NCI-H146 (cell line): ENCODE measurements around the gene PCNT.
"Not testable (repeated sequence)": the region's sequence is repeated elsewhere in the genome, so short reads cannot be mapped to it uniquely, and the experiment has no call there.

Source experiments
- DNase-seq: peaks from one replicate; lab custom pipeline; 2025; lab: John Stamatoyannopoulos, UW

The PCNT gene

GRCh38 chr21:46356494-46357334, 32.8 kb downstream of the PCNT start:
- no peak for DNase-seq

- DNase-seq: no peak
These were observed 33.3 kb downstream of the PCNT start for GRCh38 chr21:46357335-46357604.

GRCh38 chr21:46357684-46358425, 33.9 kb downstream of the PCNT start:
- no peak for DNase-seq

- DNase-seq: no peak
These were observed 37.2 kb downstream of the PCNT start for GRCh38 chr21:46361176-46361575.

GRCh38 chr21:46361935-46362334, 38.0 kb downstream of the PCNT start:
- DNase-seq: no peak

GRCh38 chr21:46362946-46363345, 39.0 kb downstream of the PCNT start:
- DNase-seq: no peak

GRCh38 chr21:46363698-46364097, 39.7 kb downstream of the PCNT start:
- no peak for DNase-seq

GRCh38 chr21:46366091-46366490, 42.1 kb downstream of the PCNT start:
- DNase-seq: no peak

- DNase-seq: no peak
These were observed 42.6 kb downstream of the PCNT start for GRCh38 chr21:46366561-46366960.

- DNase-seq: no peak
These were observed 43.0 kb downstream of the PCNT start for GRCh38 chr21:46366966-46367365.

GRCh38 chr21:46368533-46369285, 44.8 kb downstream of the PCNT start:
- no peak for DNase-seq

- DNase-seq: no peak
These were observed 45.7 kb downstream of the PCNT start for GRCh38 chr21:46369520-46370235.

- DNase-seq: no peak
These were observed 47.5 kb downstream of the PCNT start for GRCh38 chr21:46371204-46372013.

GRCh38 chr21:46372014-46372485, 48.1 kb downstream of the PCNT start:
- no peak for DNase-seq

- not testable (repeated sequence) for DNase-seq
These were observed 49.0 kb downstream of the PCNT start for GRCh38 chr21:46372947-46373346.

GRCh38 chr21:46374761-46375389, 50.9 kb downstream of the PCNT start:
- DNase-seq: no peak

- DNase-seq: no peak
These were observed 51.7 kb downstream of the PCNT start for GRCh38 chr21:46375560-46376230.

GRCh38 chr21:46376231-46376628, 52.3 kb downstream of the PCNT start:
- no peak for DNase-seq

- DNase-seq: no peak
These were observed 53.0 kb downstream of the PCNT start for GRCh38 chr21:46376856-46377453.

GRCh38 chr21:46377789-46378188, 53.8 kb downstream of the PCNT start:
- DNase-seq: no peak
